HG02973 (cell line): ENCODE results near the gene OAF.
"Not testable (repeated sequence)": the region's sequence is repeated elsewhere in the genome, so short reads cannot be mapped to it uniquely, and the experiment has no call there.

Experiments used
- ATAC-seq: cut with Tn5 transposase; IDR thresholded peaks from one replicate; pipeline ENCODE4 v1.9.1; 2021; ENCODE audit warnings: moderate library complexity; ENCODE audit not compliant: unreplicated experiment

Gene OAF

DNA sequence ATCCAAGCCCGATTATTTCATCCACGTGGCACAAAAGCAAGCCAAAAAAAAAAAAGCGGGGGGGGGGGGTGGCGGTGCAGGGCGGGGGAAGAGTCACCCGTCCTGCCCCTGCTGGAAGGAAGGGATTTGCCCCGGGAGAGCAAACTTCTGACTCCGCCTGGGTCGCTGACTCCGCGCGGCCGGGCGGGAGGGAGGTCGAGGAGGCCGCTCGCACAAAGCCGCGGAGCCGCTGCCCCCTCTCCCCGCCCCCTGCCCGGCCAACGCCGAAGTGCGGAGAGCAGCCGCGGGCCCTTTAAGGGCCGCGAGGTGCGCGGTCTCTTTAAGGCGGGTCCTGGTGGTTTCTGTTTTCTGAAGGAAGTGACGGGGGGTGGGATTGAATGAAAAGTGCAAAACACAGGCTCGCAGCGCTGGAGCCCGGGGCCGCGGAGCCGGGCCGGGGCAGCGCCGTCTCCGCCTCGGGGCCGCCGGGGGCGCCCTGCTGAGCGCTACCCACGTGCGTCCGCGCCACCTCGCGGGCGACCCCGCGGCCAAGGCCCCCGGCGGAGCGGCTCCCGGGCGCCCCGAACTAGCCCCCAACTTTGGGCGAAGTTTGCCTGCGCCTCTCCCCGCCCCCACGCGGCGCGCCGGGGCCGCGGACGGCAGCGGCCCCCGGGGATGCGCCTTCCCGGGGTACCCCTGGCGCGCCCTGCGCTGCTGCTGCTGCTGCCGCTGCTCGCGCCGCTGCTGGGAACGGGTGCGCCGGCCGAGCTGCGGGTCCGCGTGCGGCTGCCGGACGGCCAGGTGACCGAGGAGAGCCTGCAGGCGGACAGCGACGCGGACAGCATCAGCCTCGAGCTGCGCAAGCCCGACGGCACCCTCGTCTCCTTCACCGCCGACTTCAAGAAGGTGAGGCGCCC, at the start of gene OAF:
OAF (plus strand) TSS at position 407 of the 896 bp plus-strand sequence; CDS start at position 655, 248 bp downstream.
- ATAC-seq: peak; percentile 73

DNA sequence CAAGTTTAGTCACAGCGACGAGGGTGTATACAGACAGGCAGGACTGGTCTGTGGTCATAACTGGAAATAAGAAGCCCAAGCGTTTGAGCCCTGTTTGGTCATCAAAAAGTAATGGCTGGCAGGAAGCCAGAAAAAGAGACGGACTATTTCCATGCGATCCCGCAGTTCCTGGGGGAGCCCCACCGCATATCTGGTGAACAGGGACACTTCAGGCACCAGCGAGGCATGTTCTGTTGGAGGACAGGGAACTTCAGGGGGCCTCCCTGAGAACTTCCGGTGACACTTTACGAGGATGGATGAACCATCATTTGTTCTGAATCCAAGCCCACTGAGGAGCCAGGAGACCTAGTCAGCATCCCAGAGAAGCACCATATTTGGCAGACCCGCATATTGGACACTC, 43.2 kb upstream of the OAF start:
- ATAC-seq: no peak

- no peak for ATAC-seq
These were observed 42.5 kb upstream of the OAF start for GRCh38 chr11:120168108-120168959.

DNA sequence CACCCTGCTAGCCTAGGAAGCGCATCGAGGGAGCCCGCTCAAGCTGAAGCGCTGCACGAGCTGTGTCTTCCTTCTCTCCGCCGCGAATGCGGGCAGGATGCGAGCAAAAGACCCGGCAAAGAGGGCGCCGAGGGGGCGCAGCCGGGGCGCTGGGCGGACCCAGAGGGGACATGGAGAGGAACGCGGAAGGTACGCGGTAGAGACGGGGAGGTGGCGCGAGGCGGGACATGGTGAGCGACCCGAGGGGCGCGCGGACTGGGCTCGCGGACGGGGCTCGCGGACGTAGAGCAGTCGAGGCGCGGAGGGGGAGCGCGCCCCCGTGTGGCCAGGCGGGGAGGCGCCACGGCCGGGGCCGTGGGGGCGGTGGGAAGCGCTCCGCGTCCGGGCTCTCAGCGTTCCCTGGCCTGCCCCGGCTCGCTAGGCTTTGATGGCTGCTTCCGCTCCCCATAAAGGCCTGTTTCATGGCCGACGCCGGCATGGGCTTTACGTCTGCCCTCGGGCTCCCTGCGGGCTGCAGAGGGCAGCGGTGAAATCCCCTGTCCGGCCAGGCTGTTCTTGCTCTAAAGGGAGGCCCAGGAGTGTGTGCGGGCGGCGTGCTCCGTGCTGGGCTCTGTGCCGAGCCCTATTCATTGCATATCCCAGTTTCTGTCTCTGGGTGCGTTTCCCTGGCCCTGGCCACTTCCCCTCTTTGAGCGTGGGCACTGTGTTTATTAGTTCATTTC, 41.7 kb upstream of the OAF start:
- no peak for ATAC-seq

DNA sequence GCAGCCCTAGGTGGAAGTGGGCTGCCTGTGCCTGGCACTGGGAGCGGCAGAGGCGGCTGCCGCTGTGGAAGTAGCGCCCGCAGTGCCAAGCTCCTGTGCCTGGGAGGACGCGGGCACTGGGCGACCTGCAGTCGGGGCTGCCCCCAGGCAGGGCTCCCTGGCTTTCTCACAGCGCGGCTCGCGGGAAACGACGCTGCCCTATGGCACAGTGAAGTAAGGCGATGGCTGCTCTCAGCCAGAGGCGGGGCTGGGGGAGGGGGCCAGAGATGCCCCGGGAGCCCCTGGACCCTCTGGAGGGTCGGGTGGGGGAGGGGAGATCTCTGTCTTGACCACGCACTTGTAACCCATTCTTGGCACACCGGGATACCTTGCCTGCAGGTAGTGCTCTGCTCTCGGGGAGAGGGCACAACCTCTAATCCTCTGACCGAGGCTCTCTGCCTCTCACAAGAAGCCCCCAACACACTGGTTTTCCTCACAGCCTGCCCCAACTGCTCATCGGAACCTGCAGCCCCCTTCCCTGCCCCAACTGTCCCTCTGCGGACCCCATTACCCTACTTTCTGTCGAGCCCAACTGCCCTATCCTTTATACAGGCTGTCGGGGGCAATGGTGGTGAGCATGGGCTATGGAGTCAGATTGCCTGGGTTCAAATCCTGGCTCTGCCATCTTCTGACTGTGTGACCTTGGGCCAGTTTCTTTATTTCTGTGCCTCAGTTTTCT, 40.7 kb upstream of the OAF start:
- no peak for ATAC-seq

DNA sequence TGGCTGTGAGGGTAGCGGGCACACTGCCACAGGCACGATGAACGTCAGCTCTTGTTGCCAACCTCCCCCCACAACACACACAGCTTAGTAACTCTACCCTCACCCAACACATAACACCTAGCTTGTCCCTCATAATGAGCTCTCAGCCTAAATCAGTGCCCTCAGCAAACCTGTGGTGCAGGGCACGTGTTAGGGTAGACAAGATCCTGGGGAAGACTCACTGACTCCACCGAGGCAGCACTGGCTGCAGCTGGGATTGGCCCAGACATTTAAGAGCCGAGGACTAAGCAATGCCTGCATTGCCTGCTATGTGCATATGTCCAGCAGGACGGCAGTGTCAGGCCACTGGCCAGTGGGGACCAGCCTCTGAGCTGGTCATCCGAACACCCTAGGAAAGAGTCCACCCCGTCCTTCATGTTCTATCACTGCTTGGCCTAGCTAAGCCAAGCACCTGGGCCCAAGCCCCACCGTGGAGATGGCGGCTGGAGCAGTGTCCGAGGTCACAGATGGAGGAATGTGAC, 40.0 kb upstream of the OAF start:
- ATAC-seq: no peak

DNA sequence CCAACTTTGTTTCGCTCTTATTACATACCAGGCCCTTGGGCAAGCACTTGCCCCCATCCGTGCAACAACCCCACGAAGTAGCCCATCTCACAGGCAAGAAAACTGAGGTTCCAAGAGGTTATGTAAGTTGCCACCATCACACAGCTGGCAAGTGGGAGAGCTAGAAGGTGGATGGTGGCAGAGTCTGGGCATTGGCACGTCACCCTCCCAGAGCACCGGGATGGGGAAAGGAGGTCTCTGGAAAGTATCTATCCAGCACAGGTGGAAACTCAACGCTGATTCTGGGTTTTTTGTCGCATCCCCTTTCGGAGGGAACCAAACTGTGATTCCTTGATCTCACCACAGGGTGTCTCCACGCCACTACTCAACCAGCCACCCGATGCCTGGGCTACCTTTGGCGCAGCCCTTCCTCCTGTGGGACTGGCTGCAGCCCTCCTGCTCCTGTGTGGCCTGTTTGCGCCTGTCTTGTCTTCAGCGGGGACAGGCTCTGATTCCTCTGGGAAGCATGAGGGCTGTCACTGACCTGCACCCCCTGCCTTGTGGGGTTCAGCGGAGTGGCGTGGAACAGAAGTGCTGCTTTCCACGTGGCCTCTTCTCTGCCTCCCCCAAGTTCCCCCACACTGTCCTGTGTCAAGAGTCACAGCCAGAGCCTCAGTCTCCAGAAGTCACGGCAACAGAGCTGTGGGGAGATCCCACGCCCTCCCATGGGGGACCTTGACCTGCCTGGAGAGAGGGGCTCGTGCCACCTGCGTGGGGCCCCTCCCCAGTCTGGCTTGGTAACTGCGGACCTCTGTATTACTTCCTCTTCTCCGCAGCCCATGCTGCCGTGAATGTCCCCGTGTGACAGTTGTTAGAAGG, 38.5 kb upstream of the OAF start:
- ATAC-seq: no peak

- no peak for ATAC-seq
These were observed 37.7 kb upstream of the OAF start for GRCh38 chr11:120173019-120173705.

DNA sequence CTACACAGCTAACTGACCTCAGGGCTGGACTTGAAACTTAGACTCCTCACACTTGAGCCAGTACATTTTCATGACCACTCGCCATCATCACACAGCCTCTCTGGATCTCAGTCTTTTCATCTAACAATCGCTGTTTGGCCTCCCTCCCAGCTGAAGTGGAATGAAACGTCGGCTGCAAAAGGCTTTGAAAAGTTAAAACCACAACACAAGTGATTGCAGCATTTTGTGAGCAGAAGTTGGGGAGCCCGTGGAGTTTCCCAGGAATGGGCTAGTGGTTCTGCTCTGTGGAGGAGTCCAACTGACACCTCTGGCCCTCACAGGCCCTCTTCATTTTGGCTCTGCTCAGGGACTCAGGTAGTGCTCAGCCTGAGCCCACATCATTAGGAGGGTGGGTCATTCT, 37.0 kb upstream of the OAF start:
- ATAC-seq: no peak

- ATAC-seq: no peak
These were observed 36.0 kb upstream of the OAF start for GRCh38 chr11:120174866-120175265.

GRCh38 chr11:120178561-120179056, 32.2 kb upstream of the OAF start:
- no peak for ATAC-seq

GRCh38 chr11:120179057-120179672, 31.7 kb upstream of the OAF start:
- ATAC-seq: no peak

GRCh38 chr11:120180063-120180462, 30.8 kb upstream of the OAF start:
- ATAC-seq: not testable (repeated sequence)

DNA sequence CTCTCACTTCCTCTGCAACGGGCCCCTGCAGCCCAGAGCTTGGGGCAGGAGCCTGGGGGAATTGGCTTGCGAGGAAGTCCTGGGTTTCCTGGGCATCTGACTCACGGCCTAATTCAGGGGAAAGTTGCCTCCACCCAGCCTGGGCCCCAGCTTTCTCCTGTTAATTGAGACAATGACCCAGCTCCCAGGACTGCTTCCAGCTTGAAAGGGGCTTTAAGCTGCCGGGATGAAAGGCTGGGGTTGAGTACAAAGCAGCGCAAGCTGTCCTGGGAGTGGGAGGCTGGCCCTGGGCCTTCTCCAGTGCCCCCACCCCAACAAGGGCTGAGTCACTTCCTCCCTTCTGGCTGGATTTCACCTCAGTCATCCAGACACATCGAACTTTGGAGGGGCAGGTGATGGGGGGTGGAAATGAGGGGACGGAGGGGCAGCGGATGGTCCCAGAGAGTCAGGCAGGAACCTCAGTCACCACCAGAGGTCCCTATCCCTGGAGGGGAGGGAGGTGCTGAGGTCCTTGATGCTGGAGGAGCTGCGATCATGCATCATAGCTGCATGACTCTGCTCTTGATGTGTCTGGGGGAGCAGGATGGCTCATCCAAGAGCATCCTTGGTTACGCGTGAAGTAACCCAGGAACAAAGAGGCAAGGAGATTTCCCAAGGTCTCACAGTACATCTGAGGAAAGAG, 30.1 kb upstream of the OAF start:
- ATAC-seq: no peak

- ATAC-seq: no peak
These were observed 29.4 kb upstream of the OAF start for GRCh38 chr11:120181376-120181975.

GRCh38 chr11:120182372-120182771, 28.5 kb upstream of the OAF start:
- no peak for ATAC-seq

GRCh38 chr11:120182790-120183491, 27.9 kb upstream of the OAF start:
- no peak for ATAC-seq
